Hepatocyte (in vitro differentiated cells): ENCODE data around the gene CD163. TPM values are rescaled to one million over a fixed set of nuclear protein-coding genes. Genes with fewer than 3 reads are reported as not detected.

Experiments used
- DNase-seq: peaks from one replicate; pipeline ENCODE4 v3.0.0-alpha.2; 2016; ENCODE audit warnings: low spot score
- H2AFZ ChIP-seq: fragments of 200-600 bp; sonication (generic); 2 replicates; pipeline ENCODE4 v1.6.0; 2016; ENCODE audit warnings: antibody characterized with exemption, mild to moderate bottlenecking
- H3K27ac ChIP-seq: fragments of 200-600 bp; sonication (generic); 2 replicates; pipeline ENCODE4 v1.5.1; 2016; ENCODE audit warnings: mild to moderate bottlenecking
- H3K27me3 ChIP-seq: fragments of 200-600 bp; sonication (generic); 2 replicates; pipeline ENCODE4 v1.6.1; 2016
- H3K36me3 ChIP-seq: fragments of 200-600 bp; sonication (generic); replicated peaks from 2 replicates; pipeline ENCODE4 v1.5.1; 2016; ENCODE audit warnings: low read depth; ENCODE audit not compliant: insufficient read depth
- H3K4me1 ChIP-seq: fragments of 200-600 bp; sonication (generic); 2 replicates; pipeline ENCODE4 v1.5.1; 2016; ENCODE audit warnings: mild to moderate bottlenecking, moderate library complexity; ENCODE audit not compliant: insufficient read depth
- H3K4me2 ChIP-seq: fragments of 200-600 bp; sonication (generic); 2 replicates; pipeline ENCODE4 v1.6.0; 2016
- H3K4me3 ChIP-seq: fragments of 200-600 bp; sonication (generic); 2 replicates; pipeline ENCODE4 v1.5.1; 2016; ENCODE audit warnings: mild to moderate bottlenecking
- H3K79me2 ChIP-seq: fragments of 200-600 bp; sonication (generic); 2 replicates; pipeline ENCODE4 v1.6.0; 2017; ENCODE audit warnings: mild to moderate bottlenecking
- H3K9me2 ChIP-seq: fragments of 200-600 bp; sonication (generic); replicated peaks from 2 replicates; pipeline ENCODE4 v1.6.0; 2017; ENCODE audit warnings: mild to moderate bottlenecking; ENCODE audit not compliant: insufficient read depth
- H3K9me3 ChIP-seq: fragments of 200-600 bp; sonication (generic); 2 replicates; pipeline ENCODE4 v1.5.1; 2016; ENCODE audit warnings: low read depth, mild to moderate bottlenecking
- H4K20me1 ChIP-seq: fragments of 200-600 bp; sonication (generic); 2 replicates; pipeline ENCODE4 v1.6.0; 2016; ENCODE audit warnings: mild to moderate bottlenecking; ENCODE audit not compliant: insufficient read depth, poor library complexity, severe bottlenecking
- CTCF ChIP-seq: fragments of 200-600 bp; sonication (generic); IDR thresholded peaks from 2 replicates; pipeline ENCODE4 v1.5.1; 2016; ENCODE audit warnings: antibody characterized with exemption, mild to moderate bottlenecking; ENCODE audit not compliant: poor library complexity
- EZH2 ChIP-seq: fragments of 200-600 bp; sonication (generic); IDR thresholded peaks from 2 replicates; pipeline ENCODE4 v1.6.1; 2016; ENCODE audit warnings: antibody characterized with exemption, mild to moderate bottlenecking, borderline replicate concordance
- EZH2phosphoT487 ChIP-seq: fragments of 200-600 bp; sonication (generic); IDR thresholded peaks from one replicate; pipeline ENCODE4 v1.6.1; 2018; ENCODE audit warnings: antibody characterized with exemption, mild to moderate bottlenecking, low read depth, moderate library complexity; ENCODE audit not compliant: unreplicated experiment, severe bottlenecking
- WGBS: methylation state at CpG from one replicate; pipeline ENCODE4 v1.1.6; 2016; ENCODE audit warnings: low lambda C conversion rate; ENCODE audit errors: missing lambda C conversion rate; 5-methylcytosine and 5-hydroxymethylcytosine counted together
- polyA plus RNA-seq: library from polyadenylated mRNA; unstranded; fragments of >200 nt; fragmentation: Nextera tagmentation; extraction: Ambion mirVana; gene quantifications from 2 replicates; pipeline ENCODE4 v1.2.1, GENCODE V29; 2016
- total RNA-seq: library from RNA; depleted of rRNA; stranded (reverse); fragments of >200 nt; gene quantifications from 2 replicates; pipeline ENCODE4 v1.2.3, GENCODE V29; 2014

The CD163 gene
- total and polyA plus RNA-seq, 2 experiments from 2014 or later: 3.0 to 3.8 TPM

- Histone ChIP-seq H3K27ac (no peak overlapping the region), H3K36me3 (no peaks in the 10 kb centered on the region), H3K79me2 (no peaks in the 10 kb centered on the region), H3K4me3 (no peak overlapping the region), H3K9me2 (no peaks in the 10 kb centered on the region), H3K9me3 (no peaks in the 10 kb centered on the region), H2AFZ (no peak overlapping the region), H3K4me1 (no peaks in the 10 kb centered on the region), H4K20me1 (no peaks in the 10 kb centered on the region), H3K4me2 (no peak overlapping the region), H3K27me3 (peaks cover 3% of the 10 kb centered on the region)
- DNase-seq: no peak
- WGBS: 89% methylated on average over 4 of the region's 4 CpGs
- TF ChIP-seq EZH2phosphoT487 (no peak), CTCF (no peak), EZH2 (no peak)
Observed at GRCh38 chr12:7444537-7444936, 59.0 kb downstream of the CD163 start.

DNA sequence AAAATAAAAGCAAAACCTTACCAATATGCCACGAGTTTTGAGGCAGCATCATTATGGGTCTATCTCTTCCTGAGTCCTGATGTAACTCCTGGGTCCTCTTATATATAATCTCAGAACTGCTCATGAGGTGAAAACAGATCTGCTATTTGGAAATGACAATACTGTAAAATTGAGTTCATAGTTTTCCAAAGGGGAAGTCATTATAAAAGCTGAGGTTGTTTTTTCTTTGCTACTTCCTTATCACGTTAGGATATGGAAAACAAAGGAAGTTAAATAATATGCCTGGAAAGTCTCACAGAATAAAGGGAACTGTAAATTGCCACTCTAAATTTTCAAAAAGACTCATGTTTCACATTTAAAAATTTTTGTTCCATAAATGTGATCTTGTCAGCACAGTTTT, 59.5 kb downstream of the CD163 start, which contains the start of gene CD163L1:
CD163L1 (minus strand) TSS at position 78 of the 400 bp plus-strand sequence; CDS start at position 52, 26 bp downstream.
- Histone ChIP-seq H3K4me3 (no peak within 1 kb of the TSS), H3K27me3 (peaks cover 2% of the 10 kb centered on the region), H2AFZ (no peak within 1 kb of the TSS), H3K4me1 (no peaks in the 10 kb centered on the region), H3K4me2 (no peak within 1 kb of the TSS), H3K27ac (no peak within 1 kb of the TSS), H3K79me2 (no peaks in the 10 kb centered on the region), H3K9me3 (no peaks in the 10 kb centered on the region), H4K20me1 (no peaks in the 10 kb centered on the region), H3K9me2 (no peaks in the 10 kb centered on the region), H3K36me3 (no peaks in the 10 kb centered on the region)
- TF ChIP-seq CTCF (no peak), EZH2phosphoT487 (no peak), EZH2 (no peak)
- DNase-seq: no peak
- 69% methylated on average over 2 of the region's 2 CpGs for WGBS

DNA sequence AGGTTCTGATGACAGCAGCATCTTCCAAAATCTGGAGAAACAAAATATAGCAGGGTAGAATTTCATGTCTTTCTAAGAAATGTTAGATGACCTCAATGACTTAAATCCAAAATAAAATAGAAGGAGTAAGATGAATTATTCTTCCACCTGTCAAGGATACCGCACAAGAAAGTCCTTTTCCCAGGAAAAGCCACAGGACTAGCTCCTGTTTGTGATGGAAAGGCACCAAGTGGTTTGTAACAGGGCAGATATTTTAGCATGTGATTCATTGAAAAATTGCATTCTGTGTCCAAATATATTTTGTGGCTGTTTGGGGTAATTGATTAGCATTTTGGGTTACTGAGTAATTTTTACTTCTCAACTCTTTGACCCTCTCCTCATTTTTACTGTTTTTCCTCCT, 62.4 kb downstream of the CD163 start:
- DNase-seq: no peak
- no peak overlapping the region for H3K4me2 ChIP-seq
- H3K9me2 ChIP-seq: no peaks in the 10 kb centered on the region
- no peak overlapping the region for H2AFZ ChIP-seq
- H3K27me3 ChIP-seq: no peaks in the 10 kb centered on the region
- no peaks in the 10 kb centered on the region for H3K4me1 ChIP-seq
- H4K20me1 ChIP-seq: no peaks in the 10 kb centered on the region
- TF ChIP-seq CTCF: no peak
- no peak for TF ChIP-seq EZH2
- no peaks in the 10 kb centered on the region for H3K79me2 ChIP-seq
- H3K9me3 ChIP-seq: no peaks in the 10 kb centered on the region
- H3K27ac ChIP-seq: no peak overlapping the region
- WGBS: 100% methylated on average over 1 of the region's 1 CpG
- no peak overlapping the region for H3K4me3 ChIP-seq
- no peaks in the 10 kb centered on the region for H3K36me3 ChIP-seq
